HCT116 (cell line): ENCODE data around the gene APOA1. TPM values are rescaled to one million over a fixed set of nuclear protein-coding genes. Genes with fewer than 3 reads are reported as not detected.

ENCODE experiments used
- ATAC-seq: fragments of 200-7000 bp; cut with Tn5 transposase; 2 replicates; pipeline ENCODE4 v1.9.1; 2020; ENCODE audit warnings: mild to moderate bottlenecking, moderate library complexity
- BruUV-seq: library from RNA; stranded (reverse); fragments of 400-500 nt; replicated peaks from 2 replicates; lab custom pipeline; 2021; lab: Mats Ljungman, UMichigan
- CTCF ChIA-PET: fragments of 300-600 bp; sonication (Branson Sonifier 250); formaldehyde crosslinking; loops from one replicate; lab custom pipeline; 2021; ENCODE audit warnings: antibody characterized with exemption; lab: Charles Lee
- POLR2A ChIA-PET: fragments of 300-600, 350-600 bp; sonication (Branson Sonifier 250); formaldehyde crosslinking; loops from one replicate; lab custom pipeline; 2021; ENCODE audit warnings: antibody characterized with exemption; lab: Charles Lee
- RAD21 ChIA-PET, 2 experiments: fragments of 300-600 bp; sonication (Branson Sonifier 250); formaldehyde crosslinking; loops; one replicate each; lab custom pipeline; 2023; ENCODE audit warnings: low total read pairs in 2 of 2; ENCODE audit not compliant: uncharacterized antibody in 2 of 2, unreplicated experiment in 2 of 2, low non-redundant PET in 1 of 2; lab: Charles Lee
- DNase-seq: peaks from one replicate; pipeline ENCODE4 v3.0.0-alpha.2; 2010; ENCODE audit warnings: low read depth, low spot score
- H2AFZ ChIP-seq: fragments of 200-600 bp; shearing (Covaris generic), sonication (generic); 2 replicates; pipeline ENCODE4 v1.6.1; 2017; ENCODE audit warnings: low read depth, mixed run types, mixed read lengths, antibody characterized with exemption, low read length; ENCODE audit not compliant: poor library complexity, severe bottlenecking
- H3K27ac ChIP-seq: 2 replicates; pipeline ENCODE4 v1.5.1; 2012; ENCODE audit warnings: low read depth, low read length
- H3K27me3 ChIP-seq: fragments of 200-600 bp; sonication (generic); 2 replicates; pipeline ENCODE4 v1.6.1; 2016; ENCODE audit warnings: mixed run types, low read length, mixed read lengths; ENCODE audit not compliant: insufficient read depth
- H3K36me3 ChIP-seq, 2 experiments: fragments of 200-500 bp in 1 of 2; fragments of 200-600 bp in 1 of 2; sonication (Bioruptor generic) in 1 of 2; sonication (generic) in 1 of 2; 2 replicates each; pipeline versions ENCODE4 v1.5.1 to v1.6.1; 2014 to 2016; ENCODE audit warnings: low read length in 2 of 2, inconsistent platforms in 1 of 2, mixed read lengths in 1 of 2, mixed run types in 1 of 2; ENCODE audit not compliant: insufficient read depth in 2 of 2, control insufficient read depth in 1 of 2
- H3K4me1 ChIP-seq, 2 experiments: fragments of 200-600 bp in 1 of 2; sonication (generic) in 1 of 2; 2 replicates each; pipeline versions ENCODE4 v1.5.1 to v1.6.1; 2012 to 2017; ENCODE audit warnings: low read length in 2 of 2, inconsistent platforms in 1 of 2, mild to moderate bottlenecking in 1 of 2, mixed read lengths in 1 of 2, mixed run types in 1 of 2, moderate library complexity in 1 of 2; ENCODE audit not compliant: insufficient read depth in 2 of 2, control insufficient read depth in 1 of 2
- H3K4me2 ChIP-seq: fragments of 200-600 bp; sonication (generic); 2 replicates; pipeline ENCODE4 v1.6.1; 2017; ENCODE audit warnings: mixed run types, low read length, mixed read lengths
- H3K4me3 ChIP-seq, 2 experiments: fragments of 200-600 bp in 1 of 2; sonication (generic) in 1 of 2; replicated peaks in 1 of 2; 2 replicates each; pipeline ENCODE4 v1.5.1; 2011 to 2016; ENCODE audit warnings: low read length in 2 of 2, control low read depth in 1 of 2, low read depth in 1 of 2, mild to moderate bottlenecking in 1 of 2, mixed read lengths in 1 of 2, mixed run types in 1 of 2
- H3K79me2 ChIP-seq: fragments of 200-600 bp; sonication (generic); 2 replicates; pipeline ENCODE4 v1.6.1; 2017; ENCODE audit warnings: mild to moderate bottlenecking, mixed run types, low read length, moderate library complexity, mixed read lengths; ENCODE audit not compliant: insufficient read depth
- H3K9ac ChIP-seq: fragments of 200-600 bp; sonication (generic); 2 replicates; pipeline ENCODE4 v1.6.1; 2016; ENCODE audit warnings: low read length, mixed read lengths
- H3K9me2 ChIP-seq: fragments of 200-600 bp; sonication (generic), shearing (Covaris generic); 2 replicates; pipeline ENCODE4 v1.6.1; 2017; ENCODE audit warnings: mixed run types, mild to moderate bottlenecking, moderate library complexity; ENCODE audit not compliant: insufficient read depth
- H3K9me3 ChIP-seq, 2 experiments: fragments of 200-500 bp in 1 of 2; fragments of 200-600 bp in 1 of 2; sonication (Bioruptor generic) in 1 of 2; sonication (generic) in 1 of 2; 2 replicates each; pipeline ENCODE4 v1.6.1; 2014 to 2017; ENCODE audit warnings: low read length in 2 of 2, mixed read lengths in 2 of 2, inconsistent platforms in 1 of 2, low read depth in 1 of 2, mild to moderate bottlenecking in 1 of 2, mixed run types in 1 of 2, moderate library complexity in 1 of 2; ENCODE audit not compliant: control insufficient read depth in 1 of 2, insufficient read depth in 1 of 2
- H4K20me1 ChIP-seq: fragments of 200-600 bp; sonication (generic), shearing (Covaris generic); 2 replicates; pipeline ENCODE4 v1.6.1; 2017; ENCODE audit warnings: mixed run types, mild to moderate bottlenecking, moderate library complexity; ENCODE audit not compliant: insufficient read depth
- CEBPB ChIP-seq: IDR thresholded peaks from 2 replicates; pipeline ENCODE4 v1.6.1; 2012; ENCODE audit warnings: low read depth
- CTCF ChIP-seq, 3 experiments: fragments of 200-600 bp in 1 of 3; sonication (generic) in 1 of 3; IDR thresholded peaks in 2 of 3; conservative IDR thresholded peaks in 1 of 3; 2 replicates each; pipeline ENCODE4 v1.5.1; 2012 to 2017; ENCODE audit warnings: low read depth in 2 of 3, low read length in 2 of 3, antibody characterized with exemption in 1 of 3, borderline replicate concordance in 1 of 3, control low read depth in 1 of 3, mild to moderate bottlenecking in 1 of 3, mixed read lengths in 1 of 3, mixed run types in 1 of 3, moderate library complexity in 1 of 3; ENCODE audit not compliant: insufficient read depth in 1 of 3
- EGR1 ChIP-seq: IDR thresholded peaks from 2 replicates; pipeline ENCODE4 v1.6.1; 2012; ENCODE audit warnings: low read depth
- ELF1 ChIP-seq: IDR thresholded peaks from 2 replicates; pipeline ENCODE4 v1.6.1; 2012; ENCODE audit warnings: low read depth, borderline replicate concordance
- EZH2 ChIP-seq: fragments of 200-600 bp; sonication (generic); IDR thresholded peaks from 2 replicates; pipeline ENCODE4 v1.6.1; 2017; ENCODE audit warnings: antibody characterized with exemption, mixed run types
- EZH2phosphoT487 ChIP-seq: fragments of 200-600 bp; IDR thresholded peaks from 2 replicates; pipeline ENCODE4 v1.6.1; 2018; ENCODE audit warnings: antibody characterized with exemption, borderline replicate concordance
- FOSL1 ChIP-seq: IDR thresholded peaks from 2 replicates; pipeline ENCODE4 v1.6.1; 2012; ENCODE audit warnings: low read depth
- JUND ChIP-seq: IDR thresholded peaks from 2 replicates; pipeline ENCODE4 v1.6.1; 2012
- MAX ChIP-seq: IDR thresholded peaks from 2 replicates; pipeline ENCODE4 v1.6.1; 2012
- POLR2A ChIP-seq: IDR thresholded peaks from 2 replicates; pipeline ENCODE4 v1.7.0; 2011; ENCODE audit warnings: borderline replicate concordance; ENCODE audit not compliant: insufficient read depth, insufficient read length; ENCODE audit errors: extremely low read depth
- POLR2AphosphoS5 ChIP-seq: IDR thresholded peaks from 2 replicates; pipeline ENCODE4 v1.6.1; 2011; ENCODE audit warnings: mild to moderate bottlenecking, low read depth, low read length, moderate library complexity
- SIN3A ChIP-seq: IDR thresholded peaks from 2 replicates; pipeline ENCODE4 v1.6.1; 2012; ENCODE audit warnings: low read depth
- SP1 ChIP-seq: IDR thresholded peaks from 2 replicates; pipeline ENCODE4 v1.6.1; 2012; ENCODE audit warnings: low read depth
- SRF ChIP-seq: IDR thresholded peaks from 2 replicates; pipeline ENCODE4 v1.6.1; 2012; ENCODE audit warnings: low read depth
- TCF7L2 ChIP-seq: IDR thresholded peaks from 2 replicates; pipeline ENCODE4 v1.7.0; 2011; ENCODE audit warnings: borderline replicate concordance, inconsistent platforms; ENCODE audit not compliant: insufficient read depth, insufficient read length; ENCODE audit errors: extremely low read depth
- ZBTB33 ChIP-seq: IDR thresholded peaks from 2 replicates; pipeline ENCODE4 v1.6.1; 2011; ENCODE audit warnings: mild to moderate bottlenecking, low read length, moderate library complexity; ENCODE audit not compliant: insufficient replicate concordance; ENCODE audit errors: extremely low read depth
- intact Hi-C: fragments of 100-400 bp; cut with micrococcal nuclease; formaldehyde crosslinking; loops from 2 replicates; pipeline ENCODE4 v1.10.0; 2022
- total RNA-seq: library from RNA; stranded (reverse); gene quantifications from one replicate; pipeline ENCODE4 v1.2.1, GENCODE V29; 2021; ENCODE audit not compliant: unreplicated experiment

The APOA1 gene
- total RNA-seq, 1 experiment from 2014 or later: 2.0 TPM

- Histone ChIP-seq H3K9me3 (no peaks in the 10 kb centered on the region), H3K4me2 (no peak overlapping the region), H3K27me3 (no peaks in the 10 kb centered on the region), H3K9me2 (no peaks in the 10 kb centered on the region), H3K79me2 (no peaks in the 10 kb centered on the region), H4K20me1 (no peaks in the 10 kb centered on the region), H3K27ac (no peak overlapping the region), H3K36me3 (no peaks in the 10 kb centered on the region; a peak in 1 of 4 replicates), H3K9ac (no peak overlapping the region), H3K4me1 (peaks cover 0 to 21% of the 10 kb centered on the region in 2 experiments; a peak in 2 of 4 replicates), H3K4me3 (no peak overlapping the region)
- intact Hi-C loops: no loop called here
- no peak for ATAC-seq
- no peak for DNase-seq
- POLR2A ChIA-PET: no interaction called here
- TF ChIP-seq MAX: no peak
- TF ChIP-seq POLR2AphosphoS5: no peak
- TF ChIP-seq FOSL1: no peak
- TF ChIP-seq EZH2: no peak
- no peak for TF ChIP-seq CEBPB
- no peak for TF ChIP-seq CTCF (IDR thresholded peaks at IDR 0.05 in 2 of 3, conservative IDR thresholded peaks at IDR 0.05 in 1 of 3; ENCODE audit: borderline replicate concordance in 1 of 3, insufficient read depth in 1 of 3, low read depth in 2 of 3, low read length in 2 of 3)
- no peak for TF ChIP-seq POLR2A
- TF ChIP-seq SIN3A: no peak
- no peak for TF ChIP-seq SP1
- no peak for TF ChIP-seq TCF7L2
- no peak for TF ChIP-seq ZBTB33
- no peak for TF ChIP-seq SRF
- no peak for TF ChIP-seq EGR1
- no peak for TF ChIP-seq ELF1
- no peak for TF ChIP-seq JUND
- no peak for TF ChIP-seq EZH2phosphoT487
- TF ChIP-seq, all 23 proteins: peak for 0
- BruUV-seq: no TSS peak
- ChIA-PET CTCF (no interaction called here), RAD21 (no interaction called here)
- no peak overlapping the region for H2AFZ ChIP-seq
These were observed 19.9 kb upstream of the APOA1 start for GRCh38 chr11:116857316-116857715.
